Smooth muscle cell of bladder (primary cell): Measurements from ENCODE around the gene OR5B3. TPM values are rescaled to one million over a fixed set of nuclear protein-coding genes. Genes with fewer than 3 reads are reported as not detected.

ENCODE experiments used
- total RNA-seq: library from RNA; depleted of rRNA; stranded (reverse); fragments of >200 nt; gene quantifications from 2 replicates; pipeline ENCODE4 v1.2.3, GENCODE V29; 2014

The OR5B3 gene
- total RNA-seq = not detected in 2 replicates

DNA sequence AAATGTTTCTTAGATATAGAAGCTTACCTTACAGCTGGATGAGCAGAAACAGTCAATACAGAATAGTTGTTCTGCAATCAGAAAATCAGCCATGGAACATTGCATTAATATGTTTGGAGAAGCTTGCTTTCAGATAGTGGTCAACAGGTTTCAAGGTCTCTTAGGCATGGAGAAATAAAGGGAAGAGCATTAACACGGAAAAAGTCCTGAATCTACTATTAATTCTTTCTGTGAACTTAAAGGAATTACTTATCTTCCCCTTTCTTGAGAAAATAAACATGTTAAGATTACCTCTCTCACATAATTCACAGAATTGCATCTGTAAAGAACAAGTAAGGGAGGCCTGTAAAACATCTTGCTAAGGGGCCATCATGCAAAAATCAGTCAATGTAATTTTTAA lies at the start of gene OR5B3:
OR5B3 (minus strand) TSS at position 101 of the 400 bp plus-strand sequence. CDS start 3,465 bp downstream, outside the sequence.

DNA sequence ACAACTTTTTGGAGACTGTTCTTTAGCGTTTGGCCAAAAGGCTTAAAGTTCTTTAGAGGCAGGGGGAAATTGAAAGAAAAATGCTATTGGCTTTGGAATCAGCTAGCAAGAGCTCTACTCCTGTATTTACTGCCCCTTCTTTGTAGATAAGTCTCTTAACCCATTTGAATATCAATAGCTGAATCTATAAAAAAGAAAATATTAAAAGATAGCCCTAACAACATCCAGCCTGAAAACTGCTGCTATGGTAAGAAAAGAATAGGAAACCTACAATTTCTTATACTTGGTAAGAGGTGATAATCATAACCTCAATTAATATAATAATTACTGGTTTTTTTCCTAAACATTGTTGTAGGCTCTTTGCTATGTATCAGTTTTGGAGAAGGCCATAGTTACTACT lies 35.5 kb upstream of the OR5B3 start, which contains the start of gene OR5B12:
OR5B12 (minus strand) TSS at position 101 of the 400 bp plus-strand sequence. CDS start 2,085 bp downstream, outside the sequence.

DNA sequence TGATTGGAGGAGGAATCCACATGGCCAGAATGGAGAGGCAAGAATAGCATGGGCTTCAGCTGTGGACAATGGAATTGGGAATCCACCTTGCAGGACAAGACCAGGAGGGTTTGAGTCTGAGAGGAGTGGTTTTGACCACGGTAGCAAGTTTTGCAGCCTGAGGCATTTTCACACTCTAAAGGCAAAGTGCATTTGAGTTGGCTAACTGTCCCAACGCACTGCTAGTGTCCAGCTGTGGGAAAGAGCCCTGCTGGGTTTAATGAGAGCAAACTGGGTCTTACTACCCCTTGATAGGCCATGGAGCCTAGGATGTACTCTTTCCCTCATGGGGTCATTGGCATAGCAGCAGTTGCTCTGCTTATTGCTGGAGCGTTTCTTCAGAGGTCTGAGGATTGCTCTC lies 21.3 kb upstream of the OR5B3 start, which contains the start of gene OR5B2:
OR5B2 (minus strand) TSS at position 101 of the 400 bp plus-strand sequence. CDS start 4,860 bp downstream, outside the sequence.

DNA sequence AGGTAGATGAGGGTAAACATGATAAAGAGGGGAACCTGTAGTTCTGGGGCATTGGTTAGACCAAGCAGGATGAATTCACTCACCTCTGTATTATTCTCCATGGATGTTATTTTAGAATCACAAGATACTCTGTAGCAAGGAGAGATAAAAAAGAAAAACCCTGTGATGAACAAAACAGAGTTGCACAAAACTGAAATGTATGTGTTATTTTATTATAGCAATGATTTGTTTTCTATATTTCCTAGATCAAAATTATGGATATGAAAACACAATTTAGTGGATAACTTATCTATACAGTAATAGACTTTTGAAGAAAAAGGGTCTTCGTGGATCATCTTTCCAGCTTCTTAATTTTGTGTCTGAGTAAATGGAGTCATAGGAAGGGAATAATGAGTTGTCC lies 47.7 kb downstream of the OR5B3 start, which contains the start of gene OR5B17:
OR5B17 (minus strand) TSS at position 101 of the 400 bp plus-strand sequence; CDS start at position 101, 0 bp downstream.

Other genes with a start within 250 kb of the OR5B3 start
- not detected in 2 replicates for gene OR9Q2, start 217.8 kb downstream of the OR5B3 start, total RNA-seq
- gene OR1S2, start 202.7 kb downstream of the OR5B3 start, total RNA-seq = not detected in 2 replicates
- not detected in 2 replicates for gene OR1S1, start 194.2 kb downstream of the OR5B3 start, total RNA-seq
- not detected in 2 replicates for gene OR10Q1, start 178.0 kb downstream of the OR5B3 start, total RNA-seq
- gene OR10W1, start 138.6 kb downstream of the OR5B3 start, total RNA-seq = not detected in 2 replicates
- gene OR5B17, start 47.8 kb downstream of the OR5B3 start, total RNA-seq = not detected in 2 replicates
- gene OR5B2, start 21.2 kb upstream of the OR5B3 start, total RNA-seq = not detected in 2 replicates
- not detected in 2 replicates for gene OR5B12, start 35.4 kb upstream of the OR5B3 start, total RNA-seq
- 0.14 TPM in 1 of 2 replicates, not detected in the other for gene OR5B21, start 101.2 kb upstream of the OR5B3 start, total RNA-seq
- 4.3 and 8.1 TPM in 2 replicates for gene LPXN, start 169.0 kb upstream of the OR5B3 start, total RNA-seq
- gene ZFP91, start 172.2 kb upstream of the OR5B3 start, total RNA-seq = 34.4 and 36.1 TPM in 2 replicates
- 1.2 and 1.4 TPM in 2 replicates for gene CNTF, start 215.8 kb upstream of the OR5B3 start, total RNA-seq